Loucy (cell line): Measurements from ENCODE around the gene FHIT.

Experiments
- H2AFZ ChIP-seq: fragments of 200-600 bp; sonication (generic); 2 replicates; pipeline ENCODE4 v1.6.0; 2016; ENCODE audit warnings: antibody characterized with exemption, mild to moderate bottlenecking, low read length, moderate library complexity
- H3F3A ChIP-seq: fragments of 200-600 bp; 2 replicates; pipeline ENCODE4 v1.6.0; 2016; ENCODE audit warnings: antibody characterized with exemption, low read depth, mild to moderate bottlenecking
- H3K27me3 ChIP-seq: fragments of 200-600 bp; sonication (generic); 2 replicates; pipeline ENCODE4 v1.6.1; 2014; ENCODE audit warnings: low read length, mild to moderate bottlenecking; ENCODE audit not compliant: insufficient read depth, poor library complexity, severe bottlenecking
- H3K36me3 ChIP-seq: fragments of 200-600 bp; sonication (generic); 2 replicates; pipeline ENCODE4 v1.6.1; 2016; ENCODE audit warnings: low read length; ENCODE audit not compliant: insufficient read depth
- H3K4me1 ChIP-seq: fragments of 200-600 bp; sonication (generic); 2 replicates; pipeline ENCODE4 v1.5.1; 2014; ENCODE audit warnings: low read length, mild to moderate bottlenecking; ENCODE audit not compliant: insufficient read depth, poor library complexity, severe bottlenecking
- H3K4me2 ChIP-seq: fragments of 200-600 bp; sonication (generic); 2 replicates; pipeline ENCODE4 v1.6.0; 2014; ENCODE audit warnings: antibody characterized with exemption, low read length, low read depth, mild to moderate bottlenecking; ENCODE audit not compliant: poor library complexity, severe bottlenecking
- H3K4me3 ChIP-seq: fragments of 200-600 bp; sonication (generic); 2 replicates; pipeline ENCODE4 v1.5.1; 2014; ENCODE audit warnings: low read length, mild to moderate bottlenecking, mixed read lengths; ENCODE audit not compliant: poor library complexity, severe bottlenecking
- H3K79me2 ChIP-seq: fragments of 200-600 bp; sonication (generic); 2 replicates; pipeline ENCODE4 v1.6.1; 2014; ENCODE audit warnings: low read length; ENCODE audit not compliant: insufficient read depth
- H3K9ac ChIP-seq: fragments of 200-600 bp; sonication (generic); 2 replicates; pipeline ENCODE4 v1.6.0; 2014; ENCODE audit warnings: mild to moderate bottlenecking, low read depth, low read length, moderate library complexity; ENCODE audit not compliant: poor library complexity, severe bottlenecking
- H3K9me2 ChIP-seq: fragments of 200-600 bp; sonication (generic); replicated peaks from 2 replicates; pipeline ENCODE4 v1.6.1; 2016; ENCODE audit warnings: low read depth, low read length, mixed read lengths
- H3K9me3 ChIP-seq: fragments of 200-600 bp; sonication (generic); 2 replicates; pipeline ENCODE4 v1.6.1; 2014; ENCODE audit warnings: mild to moderate bottlenecking, antibody characterized with exemption, low read length, low read depth; ENCODE audit not compliant: insufficient read depth
- H4K20me1 ChIP-seq: fragments of 200-600 bp; sonication (generic); 2 replicates; pipeline ENCODE4 v1.6.0; 2014; ENCODE audit warnings: antibody characterized with exemption, low read length, mild to moderate bottlenecking; ENCODE audit not compliant: insufficient read depth, poor library complexity, severe bottlenecking
- CTCF ChIP-seq: fragments of 200-600 bp; sonication (generic); conservative IDR thresholded peaks from 2 replicates; pipeline ENCODE4 v1.5.1; 2014; ENCODE audit warnings: mild to moderate bottlenecking, antibody characterized with exemption, low read length
- EZH2phosphoT487 ChIP-seq: fragments of 200-600 bp; IDR thresholded peaks from 2 replicates; pipeline ENCODE4 v1.6.1; 2018; ENCODE audit warnings: antibody characterized with exemption, mild to moderate bottlenecking, moderate library complexity, borderline replicate concordance

FHIT gene

GRCh38 chr3:60198179-60198720, 1053.0 kb downstream of the FHIT start:
- Histone ChIP-seq H3K9me2 (no peaks in the 10 kb centered on the region), H3K27me3 (no peaks in the 10 kb centered on the region), H4K20me1 (no peaks in the 10 kb centered on the region), H3K9ac (no peak overlapping the region), H3K36me3 (no peaks in the 10 kb centered on the region), H3K9me3 (no peaks in the 10 kb centered on the region), H3K4me3 (no peak overlapping the region), H3K4me1 (no peaks in the 10 kb centered on the region), H3F3A (0 out of 2 replicates have a peak, but pooled peaks cover 2% of the 10 kb centered on the region), H3K4me2 (no peak overlapping the region), H2AFZ (no peak overlapping the region), H3K79me2 (no peaks in the 10 kb centered on the region)
- TF ChIP-seq CTCF = no peak
- TF ChIP-seq EZH2phosphoT487 = no peak

- Histone ChIP-seq H3K4me3 (no peak overlapping the region), H3K36me3 (no peaks in the 10 kb centered on the region), H3K9me3 (no peaks in the 10 kb centered on the region), H3K9me2 (no peaks in the 10 kb centered on the region), H3K79me2 (no peaks in the 10 kb centered on the region), H3K27me3 (no peaks in the 10 kb centered on the region), H3K4me1 (no peaks in the 10 kb centered on the region), H3F3A (0 out of 2 replicates have a peak, but pooled peaks cover 2% of the 10 kb centered on the region), H3K4me2 (no peak overlapping the region), H4K20me1 (no peaks in the 10 kb centered on the region), H2AFZ (no peak overlapping the region), H3K9ac (no peak overlapping the region)
- TF ChIP-seq CTCF (no peak), EZH2phosphoT487 (no peak)
Observed at GRCh38 chr3:60192297-60193114, 1058.7 kb downstream of the FHIT start.

- Histone ChIP-seq H3K9me3 (no peaks in the 10 kb centered on the region), H3K36me3 (no peaks in the 10 kb centered on the region), H2AFZ (no peak overlapping the region), H3K79me2 (no peaks in the 10 kb centered on the region), H4K20me1 (no peaks in the 10 kb centered on the region), H3F3A (no peaks in the 10 kb centered on the region), H3K4me3 (no peak overlapping the region), H3K27me3 (no peaks in the 10 kb centered on the region), H3K4me1 (no peaks in the 10 kb centered on the region), H3K9me2 (no peaks in the 10 kb centered on the region), H3K9ac (no peak overlapping the region), H3K4me2 (no peak overlapping the region)
- no peak for TF ChIP-seq EZH2phosphoT487
- no peak for TF ChIP-seq CTCF
Observed at GRCh38 chr3:60190073-60190472, 1061.2 kb downstream of the FHIT start.
